Heart left ventricle (tissue), 13 donors: Measurements from ENCODE around the gene SLC37A1.

Experiments used
- CTCF ChIP-seq, 12 donors: fragments of 200-600 bp; sonication (generic) in 4 of 12; IDR thresholded peaks; one replicate each; pipeline versions ENCODE4 v1.5.0 to v1.8.0; 2018 to 2022; ENCODE audit warnings: antibody characterized with exemption in 12 of 12, mild to moderate bottlenecking in 5 of 12
- POLR2A ChIP-seq, 2 donors: fragments of 450-650 bp; IDR thresholded peaks; one replicate each; pipeline ENCODE4 v1.6.1; 2017; ENCODE audit warnings: antibody characterized with exemption in 2 of 2, mild to moderate bottlenecking in 2 of 2, moderate library complexity in 2 of 2
- donor health status: ischemic (EF 13 %, LVEDD 7.1; RV severe dilation, severe dysfunction).
- donor health status: DM: no; HTN: yes; CAD: no.
- donor health status: DM: no; HTN: no; CAD: no.
- donor health status: ischemic (EF 25% LVEDD 6.9; RV normal size, moderate dysfunction).
- donor health status: ischemic (EF 25% LVEDD 5.7; RV mildly dilated, moderate dysfunction).
- donor health status: ischemic (EF 35%, LVEDD 5.7; RV mildly dilated, moderate dysfunction).
- donor health status: nonischemic (EF 11% LVEDD 7.7; RV severe dilation, severe dysfunction).
- donor health status: DM: yes; HTN: yes; CAD: no.
- donor health status: PGD.
- donor health status: ischemic (EF 29% LVEDD 5.4; RV normal size, mild dysfunction).
- donor health status: nonischemic (EF 23%, LVEDD 6.1; RV moderate dilation, normal function).

GRCh38 chr21:42478504-42478903 is 35.1 kb upstream of the SLC37A1 start:
- TF ChIP-seq CTCF (IDR thresholded peaks at IDR 0.05), result no peak
- no peak for TF ChIP-seq POLR2A (IDR thresholded peaks at IDR 0.05)
